Measurements from ENCODE around the gene TRAPPC3L.

TRAPPC3L gene

GRCh38 chr6:116575227-116575626, 29.7 kb upstream of the TRAPPC3L start:
- Histone ChIP-seq H3K36me3 (ENCODE audit: insufficient read depth, insufficient read length, low read length) (peaks cover 38% of the 10 kb centered on the region), H3K9me3 (ENCODE audit: insufficient read depth, low read length) (no peaks in the 10 kb centered on the region), H3K9ac (ENCODE audit: insufficient read length, low read depth) (no peak overlapping the region), H3K4me1 (ENCODE audit: insufficient read depth, insufficient read length) (no peaks in the 10 kb centered on the region), H3K4me3 (ENCODE audit: insufficient read length, low read depth) (no peak overlapping the region), H3K27me3 (ENCODE audit: insufficient read depth, insufficient read length) (no peaks in the 10 kb centered on the region)
- no peak for DNase-seq (ENCODE audit: low read depth, low spot score)
- TF ChIP-seq YY1 (IDR thresholded peaks at IDR 0.05; ENCODE audit: insufficient read depth, insufficient read length) (no peak), ZNF274 (IDR thresholded peaks at IDR 0.05; ENCODE audit: low read depth, low read length) (no peak), SUZ12 (IDR thresholded peaks at IDR 0.05; ENCODE audit: extremely low read depth, insufficient read depth, insufficient read length) (no peak)

DNA sequence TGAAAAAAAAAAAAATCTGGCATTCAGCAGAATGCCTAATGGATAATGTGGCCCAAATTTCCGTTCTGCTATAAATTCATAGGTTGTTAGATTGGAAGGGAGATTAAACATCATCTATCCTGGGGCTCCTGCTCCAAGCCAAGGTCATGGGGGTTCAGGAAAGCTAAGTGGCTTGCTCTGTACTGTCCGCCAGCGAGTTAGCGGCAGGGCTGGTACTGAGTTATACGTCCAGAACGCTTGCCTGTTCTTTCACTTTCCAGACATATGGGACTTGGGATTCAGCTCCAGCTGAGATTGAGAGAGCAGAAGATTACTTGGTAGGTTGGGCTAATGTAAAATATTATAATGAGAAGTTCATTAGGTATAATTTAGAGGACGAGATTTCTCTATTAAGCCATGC, 26.7 kb upstream of the TRAPPC3L start:
- Histone ChIP-seq H3K9ac (ENCODE audit: insufficient read length, low read depth) (peak overlapping the region; percentile 92), H3K4me3 (ENCODE audit: insufficient read length, low read depth) (peak overlapping the region; percentile 90), H3K36me3 (ENCODE audit: insufficient read depth, insufficient read length, low read length) (peaks cover 32% of the 10 kb centered on the region), H3K27me3 (ENCODE audit: insufficient read depth, insufficient read length) (no peaks in the 10 kb centered on the region), H3K4me1 (ENCODE audit: insufficient read depth, insufficient read length) (no peaks in the 10 kb centered on the region), H3K9me3 (ENCODE audit: insufficient read depth, low read length) (no peaks in the 10 kb centered on the region)
- no peak for DNase-seq (ENCODE audit: low read depth, low spot score)
- TF ChIP-seq YY1 (IDR thresholded peaks at IDR 0.05; ENCODE audit: insufficient read depth, insufficient read length) (no peak), ZNF274 (IDR thresholded peaks at IDR 0.05; ENCODE audit: low read depth, low read length) (no peak), SUZ12 (IDR thresholded peaks at IDR 0.05; ENCODE audit: extremely low read depth, insufficient read depth, insufficient read length) (no peak)

- DNase-seq (ENCODE audit: low read depth, low spot score): no peak
- Histone ChIP-seq H3K4me3 (ENCODE audit: insufficient read length, low read depth) (peak overlapping the region; percentile 90), H3K27me3 (ENCODE audit: insufficient read depth, insufficient read length) (no peaks in the 10 kb centered on the region), H3K36me3 (ENCODE audit: insufficient read depth, insufficient read length, low read length) (peaks cover 26% of the 10 kb centered on the region), H3K4me1 (ENCODE audit: insufficient read depth, insufficient read length) (no peaks in the 10 kb centered on the region), H3K9ac (ENCODE audit: insufficient read length, low read depth) (peak overlapping the region; percentile 92), H3K9me3 (ENCODE audit: insufficient read depth, low read length) (no peaks in the 10 kb centered on the region)
- no peak for TF ChIP-seq SUZ12 (IDR thresholded peaks at IDR 0.05; ENCODE audit: extremely low read depth, insufficient read depth, insufficient read length)
- no peak for TF ChIP-seq YY1 (IDR thresholded peaks at IDR 0.05; ENCODE audit: insufficient read depth, insufficient read length)
- TF ChIP-seq ZNF274 (IDR thresholded peaks at IDR 0.05; ENCODE audit: low read depth, low read length): no peak
Observed at GRCh38 chr6:116571683-116572000, 26.2 kb upstream of the TRAPPC3L start.

DNA sequence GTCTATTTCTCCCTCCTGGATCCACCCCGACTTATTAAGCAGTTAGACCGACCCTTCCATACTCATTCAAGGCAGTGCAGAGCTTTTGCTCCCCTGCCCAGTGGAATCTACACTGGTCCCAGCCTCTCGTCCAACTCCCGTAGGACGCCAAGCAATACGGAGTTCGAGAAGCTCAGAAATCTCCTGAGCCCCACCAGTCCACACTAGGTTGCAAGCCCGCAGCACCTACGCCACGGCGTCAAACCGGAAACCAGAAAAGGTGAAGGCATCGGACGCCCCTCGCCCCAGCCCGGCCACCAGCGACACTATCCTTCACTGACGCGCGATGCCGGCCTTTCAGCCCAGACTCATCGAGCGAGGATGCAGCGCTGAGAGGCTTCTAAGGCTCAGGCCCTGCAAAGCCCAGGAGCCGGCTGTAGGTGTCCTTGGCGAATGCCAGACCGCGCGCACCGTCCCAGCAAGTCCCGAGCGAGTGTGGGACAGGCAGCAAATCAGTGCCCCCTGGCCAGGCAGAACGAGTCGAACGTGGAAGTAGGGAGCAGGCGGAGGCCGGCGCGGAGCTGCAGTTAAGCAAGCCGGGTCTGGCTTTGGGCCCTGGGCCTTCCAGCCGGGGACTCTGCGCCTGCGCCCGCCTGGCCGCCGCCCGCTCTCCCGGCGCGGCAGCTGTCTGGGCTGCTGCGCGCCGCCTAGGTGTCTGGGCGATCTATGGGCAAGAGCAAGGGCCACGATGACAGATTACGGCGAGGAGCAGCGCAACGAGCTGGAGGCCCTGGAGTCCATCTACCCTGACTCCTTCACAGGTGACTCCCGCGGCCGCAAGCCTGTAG, 25.6 kb upstream of the TRAPPC3L start, which contains the start of gene RWDD1:
RWDD1 (plus strand) TSS at position 649 of the 827 bp plus-strand sequence; CDS start at position 728, 79 bp downstream.
- H3K9me3 ChIP-seq (ENCODE audit: insufficient read depth, low read length): no peaks in the 10 kb centered on the region
- H3K4me3 ChIP-seq (ENCODE audit: insufficient read length, low read depth): peak within 1 kb of the TSS; percentile 90

DNA sequence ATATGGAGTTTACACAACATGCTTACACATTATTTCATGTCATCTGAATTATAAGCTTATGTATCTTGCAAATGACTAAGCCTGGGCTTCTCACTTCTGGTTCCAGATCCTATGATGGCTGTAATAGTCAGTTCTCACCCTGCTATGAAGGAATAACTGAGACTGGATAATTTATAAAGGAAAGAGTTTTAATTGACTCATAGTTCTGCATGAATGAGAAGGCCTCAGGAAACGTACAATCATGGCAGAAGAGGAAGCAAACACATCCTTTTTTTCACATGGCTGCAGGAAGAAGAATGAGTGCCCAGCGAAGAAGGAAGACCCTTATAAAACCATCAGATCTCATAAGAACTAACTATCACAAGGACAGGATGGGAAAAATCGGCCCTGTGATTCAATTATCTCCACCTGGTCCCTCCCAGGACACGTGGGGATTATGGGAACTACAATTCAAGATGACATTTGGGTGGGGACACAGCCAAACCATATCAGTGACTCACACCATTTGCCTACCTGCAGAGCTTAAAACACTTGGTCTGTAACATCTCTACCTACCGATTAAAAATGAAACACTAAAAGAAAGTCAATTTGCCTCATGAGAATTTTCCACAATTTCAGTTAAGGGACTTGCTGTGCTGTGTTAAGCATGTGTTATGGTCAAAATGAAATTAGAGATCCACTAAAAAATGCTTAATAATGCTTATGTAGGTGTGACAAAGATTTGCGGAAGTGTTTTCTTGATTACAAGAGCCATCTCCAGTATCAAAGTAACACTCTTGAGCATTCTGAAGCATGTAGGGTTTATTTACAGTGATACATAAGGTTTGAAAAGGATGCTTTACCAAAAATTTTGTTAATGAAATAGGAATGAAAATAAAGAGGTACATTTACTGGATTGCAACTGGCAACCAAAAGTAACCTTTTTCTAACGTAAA, 23.6 kb upstream of the TRAPPC3L start:
- no peaks in the 10 kb centered on the region for H3K27me3 ChIP-seq (ENCODE audit: insufficient read depth, insufficient read length)
- no peak overlapping the region for H3K4me3 ChIP-seq (ENCODE audit: insufficient read length, low read depth)
- H3K9me3 ChIP-seq (ENCODE audit: insufficient read depth, low read length): no peaks in the 10 kb centered on the region
- no peak overlapping the region for H3K9ac ChIP-seq (ENCODE audit: insufficient read length, low read depth)
- DNase-seq (ENCODE audit: low read depth, low spot score): no peak
- TF ChIP-seq ZNF274 (IDR thresholded peaks at IDR 0.05; ENCODE audit: low read depth, low read length): no peak
- TF ChIP-seq SUZ12 (IDR thresholded peaks at IDR 0.05; ENCODE audit: extremely low read depth, insufficient read depth, insufficient read length): no peak
- no peak for TF ChIP-seq YY1 (IDR thresholded peaks at IDR 0.05; ENCODE audit: insufficient read depth, insufficient read length)
- no peaks in the 10 kb centered on the region for H3K4me1 ChIP-seq (ENCODE audit: insufficient read depth, insufficient read length)
- peaks cover 4% of the 10 kb centered on the region for H3K36me3 ChIP-seq (ENCODE audit: insufficient read depth, insufficient read length, low read length)

More for the DNA sequence above, 25.6 kb upstream of the TRAPPC3L start, which contains the start of gene RWDD1:
- Histone ChIP-seq H3K9ac (ENCODE audit: insufficient read length, low read depth) (peak within 1 kb of the TSS; percentile 99), H3K27me3 (ENCODE audit: insufficient read depth, insufficient read length) (no peaks in the 10 kb centered on the region), H3K4me1 (ENCODE audit: insufficient read depth, insufficient read length) (no peaks in the 10 kb centered on the region), H3K36me3 (ENCODE audit: insufficient read depth, insufficient read length, low read length) (peaks cover 21% of the 10 kb centered on the region)
- TF ChIP-seq YY1 (IDR thresholded peaks at IDR 0.05; ENCODE audit: insufficient read depth, insufficient read length) (no peak), ZNF274 (IDR thresholded peaks at IDR 0.05; ENCODE audit: low read depth, low read length) (no peak), SUZ12 (IDR thresholded peaks at IDR 0.05; ENCODE audit: extremely low read depth, insufficient read depth, insufficient read length) (no peak)
- peak; percentile 94 for DNase-seq (ENCODE audit: low read depth, low spot score)

GRCh38 chr6:116568111-116568510, 22.6 kb upstream of the TRAPPC3L start:
- TF ChIP-seq YY1 (IDR thresholded peaks at IDR 0.05; ENCODE audit: insufficient read depth, insufficient read length) (no peak), ZNF274 (IDR thresholded peaks at IDR 0.05; ENCODE audit: low read depth, low read length) (no peak), SUZ12 (IDR thresholded peaks at IDR 0.05; ENCODE audit: extremely low read depth, insufficient read depth, insufficient read length) (no peak)
- H3K4me1 ChIP-seq (ENCODE audit: insufficient read depth, insufficient read length): no peaks in the 10 kb centered on the region
- H3K9me3 ChIP-seq (ENCODE audit: insufficient read depth, low read length): no peaks in the 10 kb centered on the region
- no peak overlapping the region for H3K4me3 ChIP-seq (ENCODE audit: insufficient read length, low read depth)
- H3K36me3 ChIP-seq (ENCODE audit: insufficient read depth, insufficient read length, low read length): no peaks in the 10 kb centered on the region
- no peak overlapping the region for H3K9ac ChIP-seq (ENCODE audit: insufficient read length, low read depth)
- DNase-seq (ENCODE audit: low read depth, low spot score): no peak
- no peaks in the 10 kb centered on the region for H3K27me3 ChIP-seq (ENCODE audit: insufficient read depth, insufficient read length)

All from NT2/D1 (cell line).